Measurements from ENCODE around the gene ARHGEF5. TPM values are rescaled to one million over a fixed set of nuclear protein-coding genes. Genes with fewer than 3 reads are reported as not detected.
"Not testable (repeated sequence)": the region's sequence is repeated elsewhere in the genome, so short reads cannot be mapped to it uniquely, and the experiment has no call there.

Gene ARHGEF5
- total RNA-seq, 3 donors from 2014 or later (not counting 1 experiment from before 2014, with no cell fraction given): 1.2 to 2.1 (median 1.8) TPM

- H3K4me3 Mint-ChIP-seq; H3K9me3 ChIP-seq (ENCODE audit: control insufficient read depth, insufficient read depth, low read length); H3K27me3 ChIP-seq (ENCODE audit: control insufficient read depth, insufficient read depth, low read length); intact Hi-C loops (cut with micrococcal nuclease); H3K27ac ChIP-seq (ENCODE audit: low read length); DNase-seq; H3K9me3 Mint-ChIP-seq; ATAC-seq; H3K36me3 Mint-ChIP-seq; H3K4me1 ChIP-seq (ENCODE audit: control insufficient read depth, insufficient read depth, low read length); H3K27me3 Mint-ChIP-seq (ENCODE audit: low read depth in 2 of 2); H3K4me1 Mint-ChIP-seq; H3K27ac Mint-ChIP-seq; H3K4me3 ChIP-seq (ENCODE audit: low read length); H3K36me3 ChIP-seq (ENCODE audit: control insufficient read depth, insufficient read depth, low read length): not testable (repeated sequence)
- WGBS (ENCODE audit: insufficient coverage): 81% methylated on average over 2 of the region's 5 CpGs
Measured at GRCh38 chr7:144325868-144326267, 29.3 kb upstream of the ARHGEF5 start.

- H3K27ac ChIP-seq (ENCODE audit: low read length); H3K9me3 ChIP-seq (ENCODE audit: control insufficient read depth, insufficient read depth, low read length); H3K4me3 ChIP-seq (ENCODE audit: low read length); ATAC-seq; H3K4me1 ChIP-seq (ENCODE audit: control insufficient read depth, insufficient read depth, low read length); H3K4me1 Mint-ChIP-seq; H3K9me3 Mint-ChIP-seq; intact Hi-C loops (cut with micrococcal nuclease); H3K36me3 Mint-ChIP-seq; H3K27me3 Mint-ChIP-seq (ENCODE audit: low read depth in 2 of 2); H3K27me3 ChIP-seq (ENCODE audit: control insufficient read depth, insufficient read depth, low read length); H3K36me3 ChIP-seq (ENCODE audit: control insufficient read depth, insufficient read depth, low read length); DNase-seq; H3K4me3 Mint-ChIP-seq; H3K27ac Mint-ChIP-seq: not testable (repeated sequence)
Measured at GRCh38 chr7:144330044-144330443, 25.2 kb upstream of the ARHGEF5 start.

GRCh38 chr7:144331221-144331995 lies 23.8 kb upstream of the ARHGEF5 start:
- H3K9me3 Mint-ChIP-seq; DNase-seq; H3K4me1 ChIP-seq (ENCODE audit: control insufficient read depth, insufficient read depth, low read length); intact Hi-C loops (cut with micrococcal nuclease); H3K27ac ChIP-seq (ENCODE audit: low read length); H3K27ac Mint-ChIP-seq; H3K36me3 ChIP-seq (ENCODE audit: control insufficient read depth, insufficient read depth, low read length); H3K27me3 Mint-ChIP-seq (ENCODE audit: low read depth in 2 of 2); H3K27me3 ChIP-seq (ENCODE audit: control insufficient read depth, insufficient read depth, low read length); H3K36me3 Mint-ChIP-seq; H3K9me3 ChIP-seq (ENCODE audit: control insufficient read depth, insufficient read depth, low read length); H3K4me1 Mint-ChIP-seq; H3K4me3 Mint-ChIP-seq; H3K4me3 ChIP-seq (ENCODE audit: low read length): not testable (repeated sequence)
- ATAC-seq: peak in 1 of 3 donors; percentile 32
- no CpG with 5 or more reads among the region's 9 CpGs for WGBS (ENCODE audit: insufficient coverage)

DNA sequence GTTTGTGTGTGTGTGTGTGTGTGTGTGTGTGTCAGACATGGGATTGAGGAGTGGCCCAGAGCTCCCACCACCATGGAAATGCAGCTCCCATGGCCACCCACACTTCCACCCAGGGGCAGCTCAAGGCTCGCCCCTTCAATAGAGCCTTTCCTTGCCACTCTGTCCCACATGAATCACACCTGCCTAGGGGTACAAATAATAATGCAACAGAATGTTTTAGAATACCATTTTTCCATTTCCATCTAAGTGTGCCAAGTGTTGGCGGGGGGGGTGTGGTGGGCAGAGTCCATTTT lies 23.3 kb upstream of the ARHGEF5 start:
- H3K9me3 ChIP-seq (ENCODE audit: control insufficient read depth, insufficient read depth, low read length); H3K36me3 ChIP-seq (ENCODE audit: control insufficient read depth, insufficient read depth, low read length); H3K4me1 ChIP-seq (ENCODE audit: control insufficient read depth, insufficient read depth, low read length); H3K27me3 ChIP-seq (ENCODE audit: control insufficient read depth, insufficient read depth, low read length); H3K9me3 Mint-ChIP-seq; ATAC-seq; H3K36me3 Mint-ChIP-seq; H3K27ac Mint-ChIP-seq; intact Hi-C loops (cut with micrococcal nuclease); H3K4me3 Mint-ChIP-seq; DNase-seq; H3K4me1 Mint-ChIP-seq; H3K27ac ChIP-seq (ENCODE audit: low read length); H3K4me3 ChIP-seq (ENCODE audit: low read length); H3K27me3 Mint-ChIP-seq (ENCODE audit: low read depth in 2 of 2): not testable (repeated sequence)
- 100% methylated on average over 1 of the region's 2 CpGs for WGBS (ENCODE audit: insufficient coverage)

DNA sequence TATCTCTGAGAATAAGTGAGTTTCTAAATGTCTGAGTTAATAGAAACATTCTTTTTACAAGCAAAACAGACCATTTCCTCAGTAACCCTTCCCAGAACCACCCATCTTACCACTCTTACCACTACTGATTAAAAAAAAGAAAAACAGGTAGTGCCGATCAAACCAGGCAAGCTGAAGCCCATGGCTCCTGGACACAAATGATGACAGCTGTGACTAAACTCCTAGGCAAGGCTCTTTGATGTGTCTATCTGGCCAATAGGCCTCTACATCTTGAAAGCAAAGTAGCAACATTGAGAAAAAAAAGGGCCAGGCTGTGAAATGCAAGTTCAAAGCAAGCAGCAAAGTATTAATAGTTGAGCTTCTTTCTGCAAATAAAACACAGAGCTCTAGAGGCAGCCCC lies 6.6 kb upstream of the ARHGEF5 start:
- H3K27me3 ChIP-seq (ENCODE audit: control insufficient read depth, insufficient read depth, low read length); H3K27ac ChIP-seq (ENCODE audit: low read length); intact Hi-C loops (cut with micrococcal nuclease); H3K9me3 Mint-ChIP-seq; H3K4me3 Mint-ChIP-seq; H3K4me3 ChIP-seq (ENCODE audit: low read length); H3K36me3 ChIP-seq (ENCODE audit: control insufficient read depth, insufficient read depth, low read length); DNase-seq; H3K4me1 Mint-ChIP-seq; H3K9me3 ChIP-seq (ENCODE audit: control insufficient read depth, insufficient read depth, low read length); H3K4me1 ChIP-seq (ENCODE audit: control insufficient read depth, insufficient read depth, low read length); H3K36me3 Mint-ChIP-seq; H3K27me3 Mint-ChIP-seq (ENCODE audit: low read depth in 2 of 2); H3K27ac Mint-ChIP-seq; ATAC-seq: not testable (repeated sequence)
- no CpG with 5 or more reads among the region's 1 CpG for WGBS (ENCODE audit: insufficient coverage)

GRCh38 chr7:144351667-144352066 lies 3.5 kb upstream of the ARHGEF5 start:
- H3K4me3 Mint-ChIP-seq; H3K27me3 ChIP-seq (ENCODE audit: control insufficient read depth, insufficient read depth, low read length); H3K27ac Mint-ChIP-seq; H3K4me3 ChIP-seq (ENCODE audit: low read length); H3K27me3 Mint-ChIP-seq (ENCODE audit: low read depth in 2 of 2); intact Hi-C loops (cut with micrococcal nuclease); ATAC-seq; H3K9me3 ChIP-seq (ENCODE audit: control insufficient read depth, insufficient read depth, low read length); DNase-seq; H3K36me3 Mint-ChIP-seq; H3K4me1 ChIP-seq (ENCODE audit: control insufficient read depth, insufficient read depth, low read length); H3K4me1 Mint-ChIP-seq; H3K36me3 ChIP-seq (ENCODE audit: control insufficient read depth, insufficient read depth, low read length); H3K9me3 Mint-ChIP-seq; H3K27ac ChIP-seq (ENCODE audit: low read length): not testable (repeated sequence)
- WGBS (ENCODE audit: insufficient coverage): 93% methylated on average over 1 of the region's 3 CpGs

DNA sequence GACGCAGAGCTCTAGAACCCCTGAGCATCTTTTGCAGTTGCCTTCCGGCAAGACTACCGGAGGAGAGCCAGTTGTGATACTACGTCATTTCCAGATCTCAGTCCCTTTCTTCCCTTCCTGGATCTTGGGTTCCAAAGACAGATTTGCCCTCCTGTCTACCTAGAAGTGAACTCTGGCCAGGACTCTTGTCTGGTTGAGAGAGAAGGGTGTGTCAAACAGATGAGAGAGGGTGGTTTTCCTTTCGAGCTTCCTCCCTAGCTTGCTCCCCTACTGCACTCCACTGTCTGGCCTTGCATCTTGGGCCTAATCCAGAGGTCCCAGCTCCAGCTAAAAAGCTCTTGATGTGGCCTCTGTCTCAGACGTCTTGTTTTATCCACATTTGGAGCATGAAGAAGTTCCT lies 983 bp downstream of the ARHGEF5 start:
- H3K4me3 ChIP-seq (ENCODE audit: low read length); intact Hi-C loops (cut with micrococcal nuclease); H3K36me3 ChIP-seq (ENCODE audit: control insufficient read depth, insufficient read depth, low read length); H3K9me3 ChIP-seq (ENCODE audit: control insufficient read depth, insufficient read depth, low read length); H3K27ac Mint-ChIP-seq; H3K36me3 Mint-ChIP-seq; H3K27me3 ChIP-seq (ENCODE audit: control insufficient read depth, insufficient read depth, low read length); H3K9me3 Mint-ChIP-seq; H3K27me3 Mint-ChIP-seq (ENCODE audit: low read depth in 2 of 2); H3K4me1 ChIP-seq (ENCODE audit: control insufficient read depth, insufficient read depth, low read length); H3K27ac ChIP-seq (ENCODE audit: low read length); DNase-seq; H3K4me1 Mint-ChIP-seq; H3K4me3 Mint-ChIP-seq; ATAC-seq: not testable (repeated sequence)
- no CpG with 5 or more reads among the region's 6 CpGs for WGBS (ENCODE audit: insufficient coverage)

GRCh38 chr7:144356860-144357259 lies 1.7 kb downstream of the ARHGEF5 start:
- H3K9me3 Mint-ChIP-seq, H3K36me3 Mint-ChIP-seq, DNase-seq: not testable (repeated sequence)

More at GRCh38 chr7:144356860-144357259, 1.7 kb downstream of the ARHGEF5 start:
- H3K27ac ChIP-seq (ENCODE audit: low read length); H3K4me1 Mint-ChIP-seq; H3K4me3 Mint-ChIP-seq; H3K9me3 ChIP-seq (ENCODE audit: control insufficient read depth, insufficient read depth, low read length); intact Hi-C loops (cut with micrococcal nuclease); H3K4me1 ChIP-seq (ENCODE audit: control insufficient read depth, insufficient read depth, low read length); H3K27me3 ChIP-seq (ENCODE audit: control insufficient read depth, insufficient read depth, low read length); H3K27me3 Mint-ChIP-seq (ENCODE audit: low read depth in 2 of 2); H3K4me3 ChIP-seq (ENCODE audit: low read length); H3K36me3 ChIP-seq (ENCODE audit: control insufficient read depth, insufficient read depth, low read length); H3K27ac Mint-ChIP-seq: not testable (repeated sequence)
- WGBS (ENCODE audit: insufficient coverage): no CpG with 5 or more reads among the region's 11 CpGs
- peak; percentile 55 to 69 (median 58) for ATAC-seq
